HEK293 (cell line): ENCODE results near the gene PDXK.
A peak's percentile ranks its signal among the peaks of the same experiment; 100 is the strongest.

Experiments used
- EGR2 ChIP-seq: fragments of 450-650 bp; formaldehyde crosslinking; IDR thresholded peaks from 2 replicates; pipeline ENCODE4 v1.5.1; 2016; ENCODE audit warnings: low read depth, missing biosample characterization, missing genetic modification characterization
- KLF7 ChIP-seq: fragments of 450-650 bp; formaldehyde crosslinking; IDR thresholded peaks from 2 replicates; pipeline ENCODE4 v1.5.1; 2016; ENCODE audit warnings: missing biosample characterization, missing genetic modification characterization, borderline replicate concordance
- KLF8 ChIP-seq: fragments of 450-650 bp; formaldehyde crosslinking; IDR thresholded peaks from 2 replicates; pipeline ENCODE4 v1.5.1; 2016; ENCODE audit warnings: missing biosample characterization, missing genetic modification characterization
- MYNN ChIP-seq: fragments of 450-650 bp; formaldehyde crosslinking; IDR thresholded peaks from 2 replicates; pipeline ENCODE4 v1.5.1; 2016; ENCODE audit warnings: missing biosample characterization, missing genetic modification characterization, borderline replicate concordance
- PRDM1 ChIP-seq: fragments of 450-650 bp; formaldehyde crosslinking; IDR thresholded peaks from 2 replicates; pipeline ENCODE4; 2016; ENCODE audit warnings: missing biosample characterization, missing genetic modification characterization
- SCRT2 ChIP-seq: fragments of 450-650 bp; formaldehyde crosslinking; IDR thresholded peaks from 2 replicates; pipeline ENCODE4 v1.5.1; 2016; ENCODE audit warnings: missing biosample characterization, missing genetic modification characterization
- SP3 ChIP-seq: fragments of 450-650 bp; formaldehyde crosslinking; IDR thresholded peaks from 2 replicates; pipeline ENCODE4 v1.5.1; 2016; ENCODE audit warnings: missing biosample characterization, missing genetic modification characterization
- TSHZ1 ChIP-seq: fragments of 450-650 bp; formaldehyde crosslinking; IDR thresholded peaks from 2 replicates; pipeline ENCODE4 v1.5.1; 2016; ENCODE audit warnings: missing biosample characterization, missing genetic modification characterization, borderline replicate concordance
- WT1 ChIP-seq: fragments of 450-650 bp; formaldehyde crosslinking; IDR thresholded peaks from 2 replicates; pipeline ENCODE4 v1.5.1; 2016; ENCODE audit warnings: missing biosample characterization, missing genetic modification characterization
- ZBTB7A ChIP-seq: fragments of 450-650 bp; formaldehyde crosslinking; IDR thresholded peaks from 2 replicates; pipeline ENCODE4 v1.5.1; 2016; ENCODE audit warnings: low read depth, missing biosample characterization, missing genetic modification characterization
- ZNF114 ChIP-seq: fragments of 450-650 bp; formaldehyde crosslinking; IDR thresholded peaks from 2 replicates; pipeline ENCODE4 v1.5.0; 2017; ENCODE audit warnings: missing biosample characterization, missing genetic modification characterization
- ZNF121 ChIP-seq: fragments of 450-650 bp; formaldehyde crosslinking; IDR thresholded peaks from 2 replicates; pipeline ENCODE4 v1.5.1; 2016; ENCODE audit warnings: missing biosample characterization, missing genetic modification characterization
- ZNF138 ChIP-seq: fragments of 450-650 bp; formaldehyde crosslinking; IDR thresholded peaks from 2 replicates; pipeline ENCODE4 v1.5.1; 2016; ENCODE audit warnings: missing biosample characterization, missing genetic modification characterization, borderline replicate concordance
- ZNF16 ChIP-seq: fragments of 450-650 bp; formaldehyde crosslinking; IDR thresholded peaks from 2 replicates; pipeline ENCODE4 v1.5.1; 2016; ENCODE audit warnings: low read depth, missing biosample characterization, missing genetic modification characterization
- ZNF24 ChIP-seq: fragments of 450-650 bp; formaldehyde crosslinking; IDR thresholded peaks from 2 replicates; pipeline ENCODE4 v1.5.1; 2016; ENCODE audit warnings: missing biosample characterization, missing genetic modification characterization
- ZNF341 ChIP-seq: fragments of 450-650 bp; formaldehyde crosslinking; IDR thresholded peaks from 2 replicates; pipeline ENCODE4; 2016; ENCODE audit warnings: low read depth, missing biosample characterization, missing genetic modification characterization
- ZNF350 ChIP-seq: fragments of 450-650 bp; formaldehyde crosslinking; IDR thresholded peaks from 2 replicates; pipeline ENCODE4 v1.5.0; 2017; ENCODE audit warnings: missing biosample characterization, mild to moderate bottlenecking, missing genetic modification characterization
- ZNF555 ChIP-seq: fragments of 450-650 bp; formaldehyde crosslinking; conservative IDR thresholded peaks from 2 replicates; pipeline ENCODE4 v1.5.1; 2017; ENCODE audit warnings: missing biosample characterization, mild to moderate bottlenecking, missing genetic modification characterization, inconsistent platforms
- ZNF600 ChIP-seq: fragments of 450-650 bp; formaldehyde crosslinking; IDR thresholded peaks from 2 replicates; pipeline ENCODE4 v1.5.1; 2016; ENCODE audit warnings: missing biosample characterization, missing genetic modification characterization
- ZNF624 ChIP-seq: fragments of 450-650 bp; formaldehyde crosslinking; IDR thresholded peaks from 2 replicates; pipeline ENCODE4 v1.5.1; 2017; ENCODE audit warnings: missing biosample characterization, missing genetic modification characterization
- ZNF660 ChIP-seq: fragments of 450-650 bp; IDR thresholded peaks from 2 replicates; pipeline ENCODE4 v1.5.1; 2018; ENCODE audit warnings: missing biosample characterization, mild to moderate bottlenecking, missing genetic modification characterization
- ZNF664 ChIP-seq: fragments of 450-650 bp; formaldehyde crosslinking; IDR thresholded peaks from 2 replicates; pipeline ENCODE4 v1.5.1; 2016; ENCODE audit warnings: missing biosample characterization, missing genetic modification characterization
- ZNF670 ChIP-seq: fragments of 450-650 bp; formaldehyde crosslinking; IDR thresholded peaks from 2 replicates; pipeline ENCODE4 v1.5.1; 2016; ENCODE audit warnings: missing biosample characterization, missing genetic modification characterization, low read depth
- ZNF701 ChIP-seq: fragments of 450-650 bp; formaldehyde crosslinking; IDR thresholded peaks from 2 replicates; pipeline ENCODE4 v1.5.1; 2016; ENCODE audit warnings: missing biosample characterization, missing genetic modification characterization
- TF ChIP-seq, protein P1 (sequence below): fragments of 450-650 bp; formaldehyde crosslinking; IDR thresholded peaks from 2 replicates; pipeline ENCODE4 v1.5.1; 2017; ENCODE audit warnings: missing biosample characterization, missing genetic modification characterization
- TF ChIP-seq, protein P2 (sequence below): fragments of 450-650 bp; formaldehyde crosslinking; IDR thresholded peaks from 2 replicates; pipeline ENCODE4 v1.5.1; 2016; ENCODE audit warnings: missing biosample characterization, missing genetic modification characterization

The PDXK gene

GRCh38 chr21:43741423-43742096, 22.6 kb downstream of the PDXK start (continued):
- TF ChIP-seq ZNF138 (tag by site-specific recombination): no peak
- TF ChIP-seq KLF8 (tag by site-specific recombination): no peak
- no peak for TF ChIP-seq ZNF664 (tag by site-specific recombination)
- no peak for TF ChIP-seq ZNF114 (tag by site-specific recombination)
- TF ChIP-seq ZNF670 (tag by site-specific recombination): no peak
- no peak for TF ChIP-seq ZNF24 (tag by site-specific recombination)
- TF ChIP-seq ZNF121: no peak
- TF ChIP-seq PRDM1 (tag by site-specific recombination): no peak
- no peak for TF ChIP-seq SP3 (tag by site-specific recombination)
- no peak for TF ChIP-seq ZNF701 (tag by site-specific recombination)
- TF ChIP-seq EGR2 (tag by site-specific recombination): peak; percentile 59
- TF ChIP-seq ZNF350 (tag by site-specific recombination): no peak
- TF ChIP-seq ZNF341 (tag by site-specific recombination): no peak
- no peak for TF ChIP-seq MYNN (tag by site-specific recombination)
- TF ChIP-seq WT1: no peak
- no peak for TF ChIP-seq ZBTB7A (tag by site-specific recombination)
- no peak for TF ChIP-seq SCRT2
- TF ChIP-seq ZNF555 (tag by site-specific recombination): no peak
- TF ChIP-seq, protein P1, sequence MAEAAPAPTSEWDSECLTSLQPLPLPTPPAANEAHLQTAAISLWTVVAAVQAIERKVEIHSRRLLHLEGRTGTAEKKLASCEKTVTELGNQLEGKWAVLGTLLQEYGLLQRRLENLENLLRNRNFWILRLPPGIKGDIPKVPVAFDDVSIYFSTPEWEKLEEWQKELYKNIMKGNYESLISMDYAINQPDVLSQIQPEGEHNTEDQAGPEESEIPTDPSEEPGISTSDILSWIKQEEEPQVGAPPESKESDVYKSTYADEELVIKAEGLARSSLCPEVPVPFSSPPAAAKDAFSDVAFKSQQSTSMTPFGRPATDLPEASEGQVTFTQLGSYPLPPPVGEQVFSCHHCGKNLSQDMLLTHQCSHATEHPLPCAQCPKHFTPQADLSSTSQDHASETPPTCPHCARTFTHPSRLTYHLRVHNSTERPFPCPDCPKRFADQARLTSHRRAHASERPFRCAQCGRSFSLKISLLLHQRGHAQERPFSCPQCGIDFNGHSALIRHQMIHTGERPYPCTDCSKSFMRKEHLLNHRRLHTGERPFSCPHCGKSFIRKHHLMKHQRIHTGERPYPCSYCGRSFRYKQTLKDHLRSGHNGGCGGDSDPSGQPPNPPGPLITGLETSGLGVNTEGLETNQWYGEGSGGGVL (tag by site-specific recombination): no peak
- no peak for TF ChIP-seq ZNF624 (tag by site-specific recombination)
- TF ChIP-seq, protein P2, sequence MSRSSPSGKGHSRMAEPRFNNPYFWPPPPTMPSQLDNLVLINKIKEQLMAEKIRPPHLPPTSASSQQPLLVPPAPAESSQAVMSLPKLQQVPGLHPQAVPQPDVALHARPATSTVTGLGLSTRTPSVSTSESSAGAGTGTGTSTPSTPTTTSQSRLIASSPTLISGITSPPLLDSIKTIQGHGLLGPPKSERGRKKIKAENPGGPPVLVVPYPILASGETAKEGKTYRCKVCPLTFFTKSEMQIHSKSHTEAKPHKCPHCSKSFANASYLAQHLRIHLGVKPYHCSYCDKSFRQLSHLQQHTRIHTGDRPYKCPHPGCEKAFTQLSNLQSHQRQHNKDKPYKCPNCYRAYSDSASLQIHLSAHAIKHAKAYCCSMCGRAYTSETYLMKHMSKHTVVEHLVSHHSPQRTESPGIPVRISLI: no peak
- no peak for TF ChIP-seq TSHZ1 (tag by site-specific recombination)
- TF ChIP-seq ZNF16: no peak
- TF ChIP-seq KLF7 (tag by site-specific recombination): no peak
- TF ChIP-seq ZNF660 (tag by site-specific recombination): no peak
- no peak for TF ChIP-seq ZNF600
